ENCODE measurements around the gene PNLIPRP2. TPM values are rescaled to one million over a fixed set of nuclear protein-coding genes. Genes with fewer than 3 reads are reported as not detected.

PNLIPRP2 gene
- total and polyA plus RNA-seq, 2 of the 8 experiments (the other 6 are each of a cell fraction or from before 2014, with no cell fraction given): 0.11 TPM; not detected in 1

- FAIRE-seq: no peak
- no peak overlapping the region for H2AFZ ChIP-seq (ENCODE audit: low read length)
- no peak overlapping the region for H3K4ac ChIP-seq (replicated peaks; ENCODE audit: insufficient read length, low read depth, low read length)
These were observed 23.2 kb upstream of the PNLIPRP2 start for GRCh38 chr10:116597543-116597942.

More at GRCh38 chr10:116597543-116597942, 23.2 kb upstream of the PNLIPRP2 start:
- H3K23ac ChIP-seq (ENCODE audit: insufficient read length): no peak overlapping the region
- H2BK12ac ChIP-seq (ENCODE audit: low read depth, low read length): no peak overlapping the region
- no peaks in the 10 kb centered on the region for H3K79me2 ChIP-seq (ENCODE audit: control insufficient read depth in 1 of 2, insufficient read depth in 2 of 2, low read length in 2 of 2)
- no peak overlapping the region for H2BK120ac ChIP-seq (replicated peaks; ENCODE audit: low read depth, low read length)
- no peaks in the 10 kb centered on the region for H3K23me2 ChIP-seq (ENCODE audit: low read depth, low read length)
- H2AK5ac ChIP-seq (ENCODE audit: low read depth, low read length): no peak overlapping the region
- no peak overlapping the region for H3K18ac ChIP-seq (ENCODE audit: extremely low read depth, low read length)
- TF ChIP-seq GTF2F1 (IDR thresholded peaks at IDR 0.05; ENCODE audit: borderline replicate concordance, low read depth, low read length): no peak
- no peak for TF ChIP-seq RFX5 (IDR thresholded peaks at IDR 0.05; ENCODE audit: borderline replicate concordance, low read depth, low read length)
- no peak for TF ChIP-seq EZH2 (IDR thresholded peaks at IDR 0.05; ENCODE audit: low read depth, low read length, severe bottlenecking)
- no peak for TF ChIP-seq MAX (IDR thresholded peaks at IDR 0.05)
- no peak for TF ChIP-seq NRF1 (IDR thresholded peaks at IDR 0.05; ENCODE audit: low read depth, low read length)
- no peak for TF ChIP-seq BRCA1 (IDR thresholded peaks at IDR 0.05; ENCODE audit: low read depth, low read length)
- TF ChIP-seq SIRT6 (IDR thresholded peaks at IDR 0.05; ENCODE audit: low read length): no peak
- TF ChIP-seq PHF8 (conservative IDR thresholded peaks at IDR 0.05; ENCODE audit: low read depth, low read length): no peak
- no peak for TF ChIP-seq E2F6 (IDR thresholded peaks at IDR 0.05)
- no peak for TF ChIP-seq CBX8 (IDR thresholded peaks at IDR 0.05; ENCODE audit: borderline replicate concordance, low read depth, low read length)
- no peak for TF ChIP-seq CREB1 (IDR thresholded peaks at IDR 0.05)
- no peak for TF ChIP-seq TBP (IDR thresholded peaks at IDR 0.05; ENCODE audit: low read depth, low read length)
- DNase-seq (ENCODE audit: low read depth in 1 of 2, low spot score in 2 of 2): no peak
- H3K14ac ChIP-seq (ENCODE audit: insufficient read length): no peak overlapping the region
- no peak overlapping the region for H2BK15ac ChIP-seq (ENCODE audit: low read length)
- POLR2A ChIA-PET (ENCODE audit: partially characterized antibody): no interaction called here
- no peak overlapping the region for H2BK20ac ChIP-seq (ENCODE audit: low read length)
- no peak overlapping the region for H4K5ac ChIP-seq (ENCODE audit: insufficient read length, low read depth, low read length)
- no peaks in the 10 kb centered on the region for H4K20me1 ChIP-seq (replicated peaks in 1 of 2; ENCODE audit: control insufficient read depth in 1 of 2, insufficient read depth in 2 of 2, low read length in 2 of 2)
- no peak overlapping the region for H3K4me3 ChIP-seq (ENCODE audit: extremely low read depth in 1 of 4, insufficient read depth in 2 of 4, low read depth in 3 of 4, low read length in 4 of 4)
- no peak overlapping the region for H4K8ac ChIP-seq (ENCODE audit: extremely low read depth, insufficient read depth, low read length)
- H3K56ac ChIP-seq (replicated peaks; ENCODE audit: insufficient read length, low read depth, low read length): no peak overlapping the region
- H3K9me3 ChIP-seq (ENCODE audit: insufficient read depth in 2 of 2, low read depth in 1 of 2, low read length in 1 of 2): no peaks in the 10 kb centered on the region
- H3K79me1 ChIP-seq (ENCODE audit: low read depth, low read length): no peaks in the 10 kb centered on the region
- peaks cover 0 to 5% (median 0%) of the 10 kb centered on the region in 4 experiments; a peak in 1 of 7 replicates for H3K4me1 ChIP-seq (replicated peaks in 1 of 4; ENCODE audit: control insufficient read depth in 3 of 4, insufficient read depth in 4 of 4, low read length in 3 of 4)
- H3K36me3 ChIP-seq (ENCODE audit: control insufficient read depth in 2 of 4, insufficient read depth in 4 of 4, low read length in 3 of 4): no peaks in the 10 kb centered on the region
- CTCF ChIA-PET (ENCODE audit: partially characterized antibody): interaction anchor here (1.1 to 1.3 kb wide), 2 partner anchors 62 to 75 kb away, joined by 3 to 4 read pairs; no protein-coding TSS in a partner anchor
- H3K9ac ChIP-seq (replicated peaks in 1 of 4; ENCODE audit: extremely low read depth in 1 of 4, low read depth in 3 of 4, low read length in 3 of 4): no peak overlapping the region
- H2BK5ac ChIP-seq (ENCODE audit: low read depth, low read length): no peak overlapping the region
- no peaks in the 10 kb centered on the region for H3K27me3 ChIP-seq (replicated peaks in 1 of 4; ENCODE audit: control insufficient read depth in 3 of 4, extremely low read depth in 1 of 4, insufficient read depth in 3 of 4, low read length in 3 of 4)
- WGBS, 2 experiments (ENCODE audit: extremely low coverage in 1 of 2, insufficient coverage in 1 of 2, insufficient read length in 1 of 2, insufficient replicate concordance in 2 of 2, low coverage in 1 of 2, low lambda C conversion rate in 2 of 2, missing lambda C conversion rate in 1 of 2): 82% methylated on average over 5 of the region's 5 CpGs; no CpG with 5 or more reads in 1 of the 2 experiments
- H4K91ac ChIP-seq (replicated peaks; ENCODE audit: insufficient read length, low read length): no peak overlapping the region
- no peak overlapping the region for H3K4me2 ChIP-seq (ENCODE audit: insufficient read depth in 1 of 2, low read depth in 2 of 2, low read length in 2 of 2)
- no peak overlapping the region for H3K27ac ChIP-seq (ENCODE audit: low read depth, low read length)
